Activated CD8-positive, alpha-beta T cell treated with anti-CD3 and anti-CD28 coated beads for 36 hours (primary cell): ENCODE results near the gene VSIG1. TPM values are rescaled to one million over a fixed set of nuclear protein-coding genes. Genes with fewer than 3 reads are reported as not detected.

Experiments used
- ATAC-seq: fragments of 200-7000 bp; cut with Tn5 transposase; one replicate; pipeline ENCODE4 v1.10.0; 2021; ENCODE audit warnings: mild to moderate bottlenecking, moderate library complexity
- CTCF ChIA-PET: fragments of 350-600 bp; sonication (Branson Sonifier 250); formaldehyde crosslinking; loops from one replicate; lab custom pipeline; 2021; ENCODE audit warnings: antibody characterized with exemption; lab: Charles Lee
- POLR2A ChIA-PET: fragments of 350-600 bp; sonication (Branson Sonifier 250); formaldehyde crosslinking; loops from one replicate; lab custom pipeline; 2021; ENCODE audit warnings: antibody characterized with exemption; lab: Charles Lee
- DNase-seq: peaks from one replicate; pipeline ENCODE4 v3.0.0-alpha.2; 2020
- H3K27ac Mint-ChIP-seq: one replicate; pipeline ENCODE4 v1.8.0; 2021; ENCODE audit warnings: mild to moderate bottlenecking, mixed read lengths
- H3K27me3 Mint-ChIP-seq: one replicate; pipeline ENCODE4 v1.8.0; 2021; ENCODE audit warnings: mixed read lengths
- H3K36me3 Mint-ChIP-seq: one replicate; pipeline ENCODE4 v1.8.0; 2021; ENCODE audit warnings: low read depth, mixed read lengths
- H3K4me1 Mint-ChIP-seq: one replicate; pipeline ENCODE4 v1.8.0; 2021; ENCODE audit warnings: low read depth, mixed read lengths
- H3K4me3 Mint-ChIP-seq: one replicate; pipeline ENCODE4 v1.8.0; 2021; ENCODE audit warnings: mild to moderate bottlenecking, moderate library complexity, mixed read lengths
- H3K9me3 Mint-ChIP-seq: one replicate; pipeline ENCODE4 v1.8.0; 2021; ENCODE audit warnings: mixed read lengths
- intact Hi-C: fragments of 100-400 bp; cut with micrococcal nuclease; formaldehyde crosslinking; loops from one replicate; pipeline ENCODE4 v1.10.0; 2022
- total RNA-seq, 2 experiments: library from RNA; stranded (reverse); gene quantifications; one replicate each; pipeline ENCODE4 v1.2.3, GENCODE V29; 2021
- TF ChIP-seq, protein P1 (sequence below): fragments of 200-600 bp; IDR thresholded peaks from one replicate; pipeline ENCODE4 v1.8.0; 2022; ENCODE audit warnings: antibody characterized with exemption, mild to moderate bottlenecking

VSIG1 gene
- total RNA-seq, result 1 to 10 TPM in 1 of 2 experiments, under 1 TPM in 1; 0.61 to 1.2 TPM

DNA sequence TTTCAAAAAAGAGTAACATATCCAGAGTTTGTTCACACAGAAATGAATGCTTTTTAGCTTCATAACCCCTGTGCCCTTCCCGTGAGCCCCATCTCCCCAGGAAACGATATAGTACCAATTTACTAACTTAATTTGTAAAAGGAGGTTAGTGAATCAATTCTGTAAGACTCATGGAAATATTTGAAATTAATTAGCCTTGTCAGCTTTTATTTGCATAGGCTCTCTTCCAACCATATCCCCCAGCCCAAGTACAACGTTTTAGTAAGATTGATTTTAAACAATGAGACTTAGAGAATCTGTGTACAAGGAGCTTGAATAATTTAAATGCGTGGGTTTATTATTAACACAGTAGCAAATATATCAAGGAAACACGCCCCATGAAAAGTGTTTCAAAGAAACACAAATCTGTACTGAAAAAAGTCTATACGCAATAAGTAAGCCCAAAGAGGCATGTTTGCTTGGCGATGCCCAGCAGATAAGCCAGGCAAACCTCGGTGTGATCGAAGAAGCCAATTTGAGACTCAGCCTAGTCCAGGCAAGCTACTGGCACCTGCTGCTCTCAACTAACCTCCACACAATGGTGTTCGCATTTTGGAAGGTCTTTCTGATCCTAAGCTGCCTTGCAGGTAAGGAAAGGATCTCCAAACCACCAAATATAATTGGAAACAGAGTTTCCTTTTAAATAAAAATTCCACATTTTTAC is at the start of gene VSIG1:
Gene VSIG1, plus strand, starts transcription at position 512 of the 703 bp plus-strand sequence. Its CDS starts 66 bp downstream, at position 578.
- intact Hi-C loops, result no loop called here
- H3K27ac Mint-ChIP-seq, result no peak within 1 kb of the TSS
- H3K4me3 Mint-ChIP-seq, result no peak within 1 kb of the TSS
- ChIA-PET CTCF (interaction anchor here (1.2 to 1.6 kb wide), 2 partner anchors 18 to 25 kb away, joined by 3 to 4 read pairs; no protein-coding TSS in a partner anchor), POLR2A (no interaction called here)
- peaks cover 2% of the 10 kb centered on the region for H3K36me3 Mint-ChIP-seq
- ATAC-seq (no peak), DNase-seq (no peak)
- no peaks in the 10 kb centered on the region for H3K9me3 Mint-ChIP-seq
- H3K4me1 Mint-ChIP-seq, result peaks cover 5% of the 10 kb centered on the region
- TF ChIP-seq, protein P1, sequence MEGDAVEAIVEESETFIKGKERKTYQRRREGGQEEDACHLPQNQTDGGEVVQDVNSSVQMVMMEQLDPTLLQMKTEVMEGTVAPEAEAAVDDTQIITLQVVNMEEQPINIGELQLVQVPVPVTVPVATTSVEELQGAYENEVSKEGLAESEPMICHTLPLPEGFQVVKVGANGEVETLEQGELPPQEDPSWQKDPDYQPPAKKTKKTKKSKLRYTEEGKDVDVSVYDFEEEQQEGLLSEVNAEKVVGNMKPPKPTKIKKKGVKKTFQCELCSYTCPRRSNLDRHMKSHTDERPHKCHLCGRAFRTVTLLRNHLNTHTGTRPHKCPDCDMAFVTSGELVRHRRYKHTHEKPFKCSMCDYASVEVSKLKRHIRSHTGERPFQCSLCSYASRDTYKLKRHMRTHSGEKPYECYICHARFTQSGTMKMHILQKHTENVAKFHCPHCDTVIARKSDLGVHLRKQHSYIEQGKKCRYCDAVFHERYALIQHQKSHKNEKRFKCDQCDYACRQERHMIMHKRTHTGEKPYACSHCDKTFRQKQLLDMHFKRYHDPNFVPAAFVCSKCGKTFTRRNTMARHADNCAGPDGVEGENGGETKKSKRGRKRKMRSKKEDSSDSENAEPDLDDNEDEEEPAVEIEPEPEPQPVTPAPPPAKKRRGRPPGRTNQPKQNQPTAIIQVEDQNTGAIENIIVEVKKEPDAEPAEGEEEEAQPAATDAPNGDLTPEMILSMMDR, result no peak
- H3K27me3 Mint-ChIP-seq, result no peaks in the 10 kb centered on the region

DNA sequence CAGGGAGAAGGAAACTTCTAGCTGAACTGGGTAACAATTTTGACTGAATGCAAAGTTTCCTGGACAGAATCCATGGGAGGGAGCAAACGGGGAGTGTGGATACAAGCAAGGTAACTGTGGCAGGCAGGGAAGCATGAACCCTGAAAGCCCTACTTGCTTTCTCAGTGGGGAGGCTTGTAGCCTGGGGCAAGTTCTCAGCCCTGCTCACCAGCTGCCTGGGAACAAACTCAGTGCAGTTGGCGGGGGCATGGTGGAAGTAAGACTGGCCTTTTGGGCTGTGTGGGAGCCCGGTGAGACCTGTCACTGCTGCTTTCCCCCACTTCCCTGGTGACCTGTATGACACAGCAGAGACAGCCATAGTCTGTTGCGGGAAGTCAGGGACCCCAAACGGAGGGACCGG is 48.7 kb upstream of the VSIG1 start:
- Mint-ChIP-seq H3K27me3 (peaks cover 2% of the 10 kb centered on the region), H3K4me1 (no peaks in the 10 kb centered on the region), H3K36me3 (no peaks in the 10 kb centered on the region), H3K4me3 (no peak overlapping the region), H3K27ac (no peak overlapping the region), H3K9me3 (no peaks in the 10 kb centered on the region)
- ATAC-seq (no peak), DNase-seq (no peak)
- ChIA-PET CTCF (interaction anchor here (0.6 kb wide), 1 partner anchor 247 kb away, joined by 3 read pairs; no protein-coding TSS in a partner anchor), POLR2A (no interaction called here)
- intact Hi-C loops, result no loop called here
- TF ChIP-seq, protein P1, result no peak

DNA sequence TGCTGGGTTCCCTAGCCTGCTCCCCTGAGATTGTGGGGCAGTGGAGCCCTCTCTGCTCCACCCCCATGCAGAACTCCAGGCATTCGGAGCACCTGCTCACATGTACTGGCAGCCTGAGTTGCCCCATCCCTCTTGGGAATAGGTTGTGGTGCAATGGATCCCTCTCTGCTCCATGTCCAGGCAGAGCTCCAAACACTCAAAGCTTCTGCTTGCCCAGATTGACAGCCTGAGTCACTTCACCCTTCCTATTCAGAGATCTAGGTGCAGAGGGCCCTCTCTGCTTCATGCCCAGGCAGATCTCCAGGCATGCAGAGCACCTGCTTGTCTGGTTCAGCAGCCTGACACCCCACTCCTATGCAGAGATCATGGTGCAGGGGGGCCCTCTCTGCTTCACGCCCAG is 44.1 kb upstream of the VSIG1 start:
- POLR2A ChIA-PET, result no interaction called here
- intact Hi-C loops, result no loop called here

DNA sequence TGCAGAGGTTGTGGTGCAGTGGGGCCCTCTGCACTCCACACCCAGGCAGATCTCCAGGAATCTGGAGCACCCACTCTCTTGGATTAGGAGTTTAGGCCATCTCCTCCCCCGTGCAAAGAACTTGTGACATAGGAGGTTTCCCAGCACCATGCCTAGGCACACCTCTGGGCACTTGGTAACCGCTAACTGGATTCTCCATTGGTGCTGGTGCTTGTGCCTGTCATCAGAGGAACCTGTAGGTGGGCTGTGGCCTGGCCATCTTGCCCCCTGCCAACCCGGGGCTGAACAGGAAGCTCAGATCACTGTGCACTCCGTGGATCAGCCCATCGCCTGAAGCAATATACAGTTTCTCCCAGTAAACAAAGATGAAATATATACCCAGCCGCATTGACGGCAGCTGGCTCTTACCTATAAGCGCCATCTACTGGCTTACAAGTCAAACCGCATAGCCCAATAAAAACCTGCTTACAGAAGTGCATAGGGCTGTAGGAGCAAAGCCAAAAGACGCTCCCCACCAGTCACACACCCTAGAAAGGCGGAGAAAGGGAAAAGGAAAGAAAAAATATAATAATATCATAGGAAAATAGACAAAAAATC is 43.5 kb upstream of the VSIG1 start:
- H3K27ac Mint-ChIP-seq, result no peak overlapping the region
- intact Hi-C loops, result no loop called here
- H3K9me3 Mint-ChIP-seq, result no peaks in the 10 kb centered on the region
- DNase-seq (peak; percentile 27), ATAC-seq (peak; percentile 86)
- POLR2A ChIA-PET, result no interaction called here
- H3K36me3 Mint-ChIP-seq, result no peaks in the 10 kb centered on the region
- TF ChIP-seq, protein P1, result peak; percentile 42
- H3K4me3 Mint-ChIP-seq, result no peak overlapping the region
- CTCF ChIA-PET, result interaction anchor here (0.9 to 2.1 kb wide), 4 partner anchors 12 to 72 kb away, joined by 3 to 7 read pairs (median 3); no protein-coding TSS in a partner anchor
- H3K27me3 Mint-ChIP-seq, result peaks cover 2% of the 10 kb centered on the region
- peaks cover 3% of the 10 kb centered on the region for H3K4me1 Mint-ChIP-seq

More for the DNA sequence above, 44.1 kb upstream of the VSIG1 start:
- Mint-ChIP-seq H3K27me3 (peaks cover 2% of the 10 kb centered on the region), H3K36me3 (no peaks in the 10 kb centered on the region), H3K9me3 (no peaks in the 10 kb centered on the region), H3K4me1 (peaks cover 3% of the 10 kb centered on the region), H3K4me3 (no peak overlapping the region), H3K27ac (no peak overlapping the region)
- TF ChIP-seq, protein P1, result no peak
- CTCF ChIA-PET, result interaction anchor here (1.6 kb wide), 1 partner anchor 22 kb away, joined by 4 read pairs; no protein-coding TSS in a partner anchor
- DNase-seq (no peak), ATAC-seq (no peak)
